ENCODE results near the gene MYO7B. TPM values are rescaled to one million over a fixed set of nuclear protein-coding genes. Genes with fewer than 3 reads are reported as not detected.
A peak's percentile ranks its signal among the peaks of the same experiment; 100 is the strongest.

MYO7B gene
- total and polyA plus RNA-seq, 4 donors = 0.51 to 4.7 (median 1.9) TPM

- H3K27me3 ChIP-seq (ENCODE audit: control insufficient read depth in 3 of 3, insufficient read depth in 3 of 3, low read length in 2 of 3) = no peaks in the 10 kb centered on the region
- H3K9me3 ChIP-seq (ENCODE audit: control insufficient read depth in 4 of 4, insufficient read depth in 3 of 4, low read length in 3 of 4) = no peaks in the 10 kb centered on the region
- ATAC-seq (ENCODE audit: insufficient read depth, low FRiP score) (peak; percentile 88), DNase-seq (peak; percentile 87 to 95 (median 92))
- no peak for TF ChIP-seq CTCF (IDR thresholded peaks at IDR 0.05; ENCODE audit: control extremely low read depth, extremely low read depth)
- no peak overlapping the region for H3K9ac ChIP-seq (ENCODE audit: insufficient read depth in 1 of 2, low read length in 2 of 2)
- peaks cover 9 to 17% (median 11%) of the 10 kb centered on the region in 4 donors for H3K36me3 ChIP-seq (ENCODE audit: control insufficient read depth in 4 of 4, insufficient read depth in 4 of 4, low read length in 4 of 4)
- peaks cover 5 to 25% (median 9%) of the 10 kb centered on the region in 5 donors for H3K4me1 ChIP-seq (ENCODE audit: control insufficient read depth in 5 of 5, insufficient read depth in 5 of 5, low read length in 5 of 5)
- peak overlapping the region in 1 of 2 donors; percentile 70 for H3K27ac ChIP-seq (ENCODE audit: low read depth in 1 of 2, low read length in 1 of 2)
- 9 to 13% methylated on average over 3 of the region's 3 CpGs for WGBS, 2 donors
- no peak overlapping the region for H3K4me3 ChIP-seq
Measured at GRCh38 chr2:127508631-127509034, 26.9 kb upstream of the MYO7B start.

GRCh38 chr2:127510073-127510472 lies 25.4 kb upstream of the MYO7B start:
- Histone ChIP-seq H3K27me3 (ENCODE audit: control insufficient read depth in 3 of 3, insufficient read depth in 3 of 3, low read length in 2 of 3) (no peaks in the 10 kb centered on the region), H3K9me3 (ENCODE audit: control insufficient read depth in 4 of 4, insufficient read depth in 3 of 4, low read length in 3 of 4) (no peaks in the 10 kb centered on the region), H3K9ac (ENCODE audit: insufficient read depth in 1 of 2, low read length in 2 of 2) (no peak overlapping the region), H3K4me1 (ENCODE audit: control insufficient read depth in 5 of 5, insufficient read depth in 5 of 5, low read length in 5 of 5) (peaks cover 7 to 29% (median 12%) of the 10 kb centered on the region in 5 donors), H3K4me3 (no peak overlapping the region), H3K36me3 (ENCODE audit: control insufficient read depth in 4 of 4, insufficient read depth in 4 of 4, low read length in 4 of 4) (peaks cover 5 to 14% (median 10%) of the 10 kb centered on the region in 4 donors), H3K27ac (ENCODE audit: low read depth in 1 of 2, low read length in 1 of 2) (no peak overlapping the region)
- WGBS, 2 donors = 85 to 88% methylated on average over 2 of the region's 2 CpGs
- DNase-seq (no peak), ATAC-seq (ENCODE audit: insufficient read depth, low FRiP score) (no peak)
- TF ChIP-seq CTCF (IDR thresholded peaks at IDR 0.05; ENCODE audit: control extremely low read depth, extremely low read depth) = no peak

GRCh38 chr2:127511090-127511695 lies 24.3 kb upstream of the MYO7B start:
- Histone ChIP-seq H3K9me3 (ENCODE audit: control insufficient read depth in 4 of 4, insufficient read depth in 3 of 4, low read length in 3 of 4) (no peaks in the 10 kb centered on the region), H3K4me1 (ENCODE audit: control insufficient read depth in 5 of 5, insufficient read depth in 5 of 5, low read length in 5 of 5) (peaks cover 7 to 31% (median 17%) of the 10 kb centered on the region in 5 donors), H3K36me3 (ENCODE audit: control insufficient read depth in 4 of 4, insufficient read depth in 4 of 4, low read length in 4 of 4) (peaks cover 2 to 11% (median 6%) of the 10 kb centered on the region in 4 donors), H3K27me3 (ENCODE audit: control insufficient read depth in 3 of 3, insufficient read depth in 3 of 3, low read length in 2 of 3) (no peaks in the 10 kb centered on the region), H3K9ac (ENCODE audit: insufficient read depth in 1 of 2, low read length in 2 of 2) (no peak overlapping the region), H3K4me3 (no peak overlapping the region), H3K27ac (ENCODE audit: low read depth in 1 of 2, low read length in 1 of 2) (peak overlapping the region in 1 of 2 donors; percentile 16)
- no peak for TF ChIP-seq CTCF (IDR thresholded peaks at IDR 0.05; ENCODE audit: control extremely low read depth, extremely low read depth)
- ATAC-seq (ENCODE audit: insufficient read depth, low FRiP score) = no peak
- 95% methylated on average over 6 of the region's 6 CpGs for WGBS, 2 donors
- DNase-seq = no peak
